Aorta (tissue), 5 donors: Measurements from ENCODE around the gene ARFGEF2. TPM values are rescaled to one million over a fixed set of nuclear protein-coding genes. Genes with fewer than 3 reads are reported as not detected.

Source experiments
- ATAC-seq: fragments of 200-7000 bp; cut with Tn5 transposase; one replicate; pipeline ENCODE4 v1.9.1; 2022; ENCODE audit warnings: moderate library complexity; ENCODE audit not compliant: low FRiP score
- DNase-seq, 2 donors: peaks; one replicate each; pipeline ENCODE4 v3.0.0-alpha.2; 2020
- H3K27ac ChIP-seq, 2 donors: one replicate each; pipeline ENCODE4 v1.5.1; 2013; ENCODE audit warnings: low read length in 2 of 2, mild to moderate bottlenecking in 2 of 2, moderate library complexity in 2 of 2, control low read depth in 1 of 2, inconsistent platforms in 1 of 2, low read depth in 1 of 2
- H3K27me3 ChIP-seq, 2 donors: one replicate each; pipeline ENCODE4 v1.6.1; 2013; ENCODE audit warnings: control low read depth in 1 of 2, low read length in 1 of 2, mild to moderate bottlenecking in 1 of 2, moderate library complexity in 1 of 2; ENCODE audit not compliant: insufficient read depth in 2 of 2, control insufficient read depth in 1 of 2
- H3K36me3 ChIP-seq, 2 donors: one replicate each; pipeline ENCODE4 v1.6.1; 2013; ENCODE audit warnings: control low read depth in 1 of 2, low read length in 1 of 2, mild to moderate bottlenecking in 1 of 2; ENCODE audit not compliant: insufficient read depth in 2 of 2, control insufficient read depth in 1 of 2
- H3K4me1 ChIP-seq, 2 donors: one replicate each; pipeline ENCODE4 v1.6.1; 2013; ENCODE audit warnings: low read length in 2 of 2, control low read depth in 1 of 2, mild to moderate bottlenecking in 1 of 2, moderate library complexity in 1 of 2; ENCODE audit not compliant: insufficient read depth in 2 of 2, control insufficient read depth in 1 of 2
- H3K4me3 ChIP-seq, 2 donors: one replicate each; pipeline ENCODE4 v1.5.1; 2013; ENCODE audit warnings: low read length in 2 of 2, control low read depth in 1 of 2, mild to moderate bottlenecking in 1 of 2
- H3K9me3 ChIP-seq: one replicate; pipeline ENCODE4 v1.6.1; 2013; ENCODE audit warnings: mild to moderate bottlenecking, low read length; ENCODE audit not compliant: control insufficient read depth
- WGBS, 2 donors: extraction: QIAGEN DNeasy Blood & Tissue Kit; methylation state at CpG; one replicate each; pipeline ENCODE4 v1.1.7; 2013; 5-methylcytosine and 5-hydroxymethylcytosine counted together
- intact Hi-C, 2 donors: fragments of 100-400 bp; cut with DNase I; formaldehyde crosslinking; loops; one replicate each; pipeline versions ENCODE4 v1.14.2 to v1.15.0; 2022
- polyA plus RNA-seq, 2 donors: library from polyadenylated mRNA; stranded (reverse); fragments of 200-250 nt; gene quantifications; one replicate each; pipeline ENCODE4 v1.2.3, GENCODE V29; 2013
- total RNA-seq, 2 donors: library from RNA; stranded (reverse); fragmentation: NEBNext Ultra II Directional; extraction: Animal tissue kit (Norgen Biotek cat#: 25700); gene quantifications; one replicate each; pipeline ENCODE4 v1.2.1, GENCODE V29; 2021
- donor health status: healthy with polysubstance abuse.
- donor health status: Bipolar disorder and iron deficiency.
- donor health status: DM: no; HTN: no; CAD: no.
- donor health status: DM: no; HTN: no; CAD: no.
- donor health status: DM: yes; HTN: yes; CAD: no.

ARFGEF2 gene
- total and polyA plus RNA-seq, 4 donors, result 5.8 to 30.2 (median 19.3) TPM

DNA sequence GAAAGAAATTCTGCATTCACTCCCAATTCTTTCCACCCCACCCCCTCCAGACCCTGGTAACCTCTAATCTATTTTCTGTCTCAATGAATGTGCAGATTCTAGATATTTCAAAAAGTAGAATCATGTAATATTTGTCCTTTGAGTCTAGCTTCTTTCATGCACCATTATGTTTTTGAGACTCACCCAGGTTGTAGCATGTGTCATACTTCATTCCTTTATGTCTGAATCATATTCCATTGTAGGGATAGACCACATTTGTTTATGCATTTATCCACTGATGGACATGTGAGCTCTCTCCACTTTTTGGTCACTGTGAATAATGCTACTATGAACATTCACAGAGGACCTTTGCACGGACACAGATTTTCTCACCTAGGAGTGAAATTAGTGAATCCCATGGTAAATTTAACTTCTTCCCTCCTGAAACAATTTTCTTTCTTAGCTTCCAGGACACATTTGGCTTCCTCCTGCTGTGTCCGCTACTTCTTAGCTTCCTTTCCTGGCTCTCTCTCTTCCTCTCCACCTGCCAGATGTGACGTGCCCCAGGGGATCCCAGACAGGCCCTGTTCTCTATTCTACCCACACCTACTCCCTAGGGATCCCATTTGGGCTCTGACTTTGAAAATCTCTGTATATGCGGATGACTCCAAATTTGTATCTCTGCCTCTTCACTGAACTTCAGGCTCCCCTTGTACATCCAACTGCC lies 24.1 kb upstream of the ARFGEF2 start:
- DNase-seq (no peak), ATAC-seq (no peak)
- H3K36me3 ChIP-seq, result no peaks in the 10 kb centered on the region
- 70 to 73% methylated on average over 4 of the region's 4 CpGs for WGBS, 2 donors
- intact Hi-C loops, result no loop called here
- H3K9me3 ChIP-seq, result peaks cover 5% of the 10 kb centered on the region
- no peaks in the 10 kb centered on the region for H3K4me1 ChIP-seq
- H3K27me3 ChIP-seq, result no peaks in the 10 kb centered on the region
- no peak overlapping the region for H3K4me3 ChIP-seq
- H3K27ac ChIP-seq, result no peak overlapping the region

DNA sequence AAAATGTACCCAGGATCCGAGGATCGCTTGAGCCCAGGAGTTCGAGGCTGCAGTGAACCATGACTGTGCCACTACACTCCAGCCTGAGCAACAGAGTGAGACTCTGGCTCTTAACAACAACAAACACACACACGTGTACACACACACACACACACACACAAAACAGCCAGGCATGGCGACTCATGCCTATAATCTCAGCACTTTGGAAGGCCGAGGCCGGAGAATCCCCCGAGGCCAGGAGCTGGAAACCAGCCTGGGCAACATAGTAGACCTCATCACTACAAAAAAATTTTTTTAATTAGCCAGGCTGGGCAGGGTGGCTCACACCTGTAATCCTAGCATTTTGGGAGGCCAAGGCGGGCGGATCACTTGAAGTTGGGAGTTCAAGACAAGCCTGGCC lies 23.3 kb upstream of the ARFGEF2 start:
- no peak for ATAC-seq
- Histone ChIP-seq H3K36me3 (no peaks in the 10 kb centered on the region), H3K27ac (no peak overlapping the region), H3K4me1 (no peaks in the 10 kb centered on the region), H3K9me3 (peaks cover 3% of the 10 kb centered on the region), H3K4me3 (no peak overlapping the region), H3K27me3 (no peaks in the 10 kb centered on the region)
- WGBS, 2 donors, result 62 to 73% methylated on average over 10 of the region's 10 CpGs
- DNase-seq, result no peak
- intact Hi-C loops, result no loop called here

DNA sequence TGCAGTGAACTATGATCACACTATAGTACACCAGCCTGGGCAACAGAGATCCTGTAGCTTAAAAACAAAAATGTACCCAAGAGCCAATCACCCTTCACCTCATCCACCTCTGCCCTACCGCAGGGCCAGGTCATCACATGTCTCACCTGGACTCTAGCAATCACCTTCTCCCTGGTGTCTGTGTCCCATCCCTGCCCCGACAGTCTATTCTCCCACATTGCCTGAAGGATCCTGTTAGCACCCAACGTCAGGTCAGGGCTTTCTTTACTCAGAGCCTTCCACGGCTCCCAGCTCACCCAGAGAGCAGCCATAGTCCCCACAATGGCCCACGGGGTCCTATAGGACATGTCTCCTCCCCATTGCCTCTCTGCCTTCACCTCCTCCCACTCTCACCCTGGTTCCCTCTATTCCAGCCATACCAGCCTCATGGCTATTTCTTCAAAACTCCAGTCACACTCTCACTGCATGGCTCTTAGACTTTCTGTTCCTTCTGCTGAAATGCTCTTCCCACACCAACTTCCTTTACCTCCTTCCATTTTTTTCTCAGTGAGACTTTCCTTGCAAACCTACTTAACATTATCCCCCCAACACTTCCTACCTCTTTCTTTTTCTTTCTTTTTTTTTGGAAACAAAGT lies 22.5 kb upstream of the ARFGEF2 start:
- Histone ChIP-seq H3K36me3 (no peaks in the 10 kb centered on the region), H3K4me1 (no peaks in the 10 kb centered on the region), H3K9me3 (no peaks in the 10 kb centered on the region), H3K27me3 (no peaks in the 10 kb centered on the region), H3K4me3 (no peak overlapping the region), H3K27ac (no peak overlapping the region)
- DNase-seq (no peak), ATAC-seq (no peak)
- WGBS, 2 donors, result 91% methylated on average over 5 of the region's 5 CpGs
- intact Hi-C loops, result no loop called here

- no peaks in the 10 kb centered on the region for H3K27me3 ChIP-seq
- no peak for DNase-seq
- no peaks in the 10 kb centered on the region for H3K36me3 ChIP-seq
- no peak overlapping the region for H3K4me3 ChIP-seq
- no peaks in the 10 kb centered on the region for H3K9me3 ChIP-seq
- H3K27ac ChIP-seq, result no peak overlapping the region
- intact Hi-C loops, result loop anchor here in 1 of 2 donors (10.0 kb wide), 1 partner anchor 175 kb away; no protein-coding TSS in a partner anchor
- ATAC-seq, result no peak
- no peaks in the 10 kb centered on the region for H3K4me1 ChIP-seq
These were observed 21.6 kb upstream of the ARFGEF2 start for GRCh38 chr20:48899881-48900280.

GRCh38 chr20:48901326-48901725 lies 20.2 kb upstream of the ARFGEF2 start:
- ATAC-seq, result no peak
- DNase-seq, result no peak
- no peak overlapping the region for H3K27ac ChIP-seq
- no peaks in the 10 kb centered on the region for H3K4me1 ChIP-seq
- H3K9me3 ChIP-seq, result no peaks in the 10 kb centered on the region
- intact Hi-C loops, result loop anchor here in 1 of 2 donors (10.0 kb wide), 1 partner anchor 177 kb away; no protein-coding TSS in a partner anchor
- H3K27me3 ChIP-seq, result no peaks in the 10 kb centered on the region
- H3K36me3 ChIP-seq, result no peaks in the 10 kb centered on the region
- WGBS, 2 donors, result 92 to 97% methylated on average over 4 of the region's 4 CpGs
- no peak overlapping the region for H3K4me3 ChIP-seq

DNA sequence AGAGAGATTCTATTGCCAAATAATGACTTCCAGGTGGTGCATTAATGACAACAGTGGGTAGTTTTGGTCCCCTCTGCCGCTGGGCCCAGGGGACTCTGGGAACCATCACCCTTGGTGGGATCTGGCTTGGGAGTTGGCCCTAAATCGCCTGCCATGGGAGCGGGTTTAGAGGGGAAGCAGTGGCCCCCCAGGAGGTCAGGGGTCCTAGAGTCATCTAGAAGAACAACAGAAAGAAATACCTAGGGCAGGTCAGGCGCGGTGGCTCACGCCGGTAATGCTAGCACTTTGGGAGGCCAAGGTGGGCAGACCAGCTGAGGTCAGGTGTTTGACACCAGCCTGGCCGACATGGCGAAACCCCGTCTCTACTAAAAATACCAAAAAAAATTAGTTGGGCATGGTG lies 17.8 kb upstream of the ARFGEF2 start:
- no peaks in the 10 kb centered on the region for H3K27me3 ChIP-seq
- H3K36me3 ChIP-seq, result no peaks in the 10 kb centered on the region
- ATAC-seq (no peak), DNase-seq (no peak)
- no peaks in the 10 kb centered on the region for H3K4me1 ChIP-seq
- no peaks in the 10 kb centered on the region for H3K9me3 ChIP-seq
- WGBS, 2 donors, result 89 to 90% methylated on average over 10 of the region's 10 CpGs
- intact Hi-C loops, result loop anchor here in 1 of 2 donors (10.0 kb wide), 1 partner anchor 179 kb away; no protein-coding TSS in a partner anchor
- no peak overlapping the region for H3K4me3 ChIP-seq
- H3K27ac ChIP-seq, result no peak overlapping the region

DNA sequence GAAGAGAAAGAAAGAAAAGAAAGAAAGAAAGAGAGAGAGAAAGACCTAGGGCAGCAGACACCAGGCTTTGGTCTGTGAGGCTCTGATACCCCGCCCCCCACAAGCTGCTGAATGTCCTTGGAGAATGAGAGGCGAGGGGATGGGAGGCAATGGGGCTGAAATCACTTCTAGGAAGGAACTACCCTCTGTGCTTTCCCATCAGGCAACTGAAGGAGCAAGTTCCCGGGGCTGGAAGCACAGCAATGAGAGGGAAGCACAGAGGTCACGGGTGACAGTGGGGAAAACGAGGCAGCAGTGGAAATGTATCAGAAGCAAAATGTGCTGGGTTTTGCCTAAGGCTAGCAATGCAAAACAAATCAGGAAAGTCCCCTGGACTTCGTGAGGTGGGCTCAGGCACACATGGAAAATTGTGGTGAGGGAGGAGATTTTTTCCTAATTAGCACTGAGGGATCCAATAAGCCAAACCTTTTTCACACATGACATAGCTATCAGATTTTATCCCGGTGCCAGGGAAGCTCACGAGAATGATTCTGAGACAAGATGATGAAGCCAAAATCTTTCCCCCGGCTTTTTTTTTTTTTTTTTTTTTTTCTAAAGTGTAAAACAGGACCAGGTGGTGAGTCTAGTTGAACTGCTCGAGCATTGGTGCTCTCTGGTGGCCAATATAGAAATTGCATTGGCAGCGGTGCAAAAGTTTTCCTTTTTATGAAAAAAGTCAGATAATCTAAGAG lies 16.8 kb upstream of the ARFGEF2 start:
- Histone ChIP-seq H3K4me3 (no peak overlapping the region), H3K4me1 (no peaks in the 10 kb centered on the region), H3K27ac (no peak overlapping the region), H3K9me3 (peaks cover 3% of the 10 kb centered on the region), H3K27me3 (no peaks in the 10 kb centered on the region), H3K36me3 (no peaks in the 10 kb centered on the region)
- DNase-seq, result no peak
- intact Hi-C loops, result loop anchor here (1.0 to 10.0 kb wide), 2 partner anchors 180 to 247 kb away; no protein-coding TSS in a partner anchor
- 28 to 30% methylated on average over 11 of the region's 11 CpGs for WGBS, 2 donors
- ATAC-seq, result peak; percentile 77

GRCh38 chr20:48905297-48905647 lies 16.2 kb upstream of the ARFGEF2 start:
- H3K4me3 ChIP-seq, result no peak overlapping the region
- peaks cover 3% of the 10 kb centered on the region for H3K9me3 ChIP-seq
- no peaks in the 10 kb centered on the region for H3K27me3 ChIP-seq
- 65 to 74% methylated on average over 5 of the region's 5 CpGs for WGBS, 2 donors
- H3K27ac ChIP-seq, result no peak overlapping the region
- no peaks in the 10 kb centered on the region for H3K4me1 ChIP-seq
- no peak for DNase-seq
- H3K36me3 ChIP-seq, result no peaks in the 10 kb centered on the region
- ATAC-seq, result no peak
- intact Hi-C loops, result loop anchor here (1.0 to 10.0 kb wide), 2 partner anchors 180 to 248 kb away; no protein-coding TSS in a partner anchor
